Vagina (tissue), 2 donors: ENCODE measurements around the gene ERC2.

Experiments used
- POLR2AphosphoS5 ChIP-seq, 2 donors: sonication (generic); formaldehyde crosslinking; IDR thresholded peaks; one replicate each; pipeline ENCODE4 v1.9.0; 2017; ENCODE audit warnings: antibody characterized with exemption in 2 of 2, mild to moderate bottlenecking in 2 of 2, low read depth in 1 of 2; ENCODE audit not compliant: insufficient read depth in 1 of 2
- TF ChIP-seq, protein P1 (sequence below), 3 experiments: fragments of 450-650 bp in 2 of 3; fragments of 200-600 bp in 1 of 3; sonication (generic) in 1 of 3; IDR thresholded peaks; one replicate each; pipeline ENCODE4 v1.5.1; 2017 to 2019; ENCODE audit warnings: antibody characterized with exemption in 3 of 3, mild to moderate bottlenecking in 2 of 3, moderate library complexity in 2 of 3

DNA sequence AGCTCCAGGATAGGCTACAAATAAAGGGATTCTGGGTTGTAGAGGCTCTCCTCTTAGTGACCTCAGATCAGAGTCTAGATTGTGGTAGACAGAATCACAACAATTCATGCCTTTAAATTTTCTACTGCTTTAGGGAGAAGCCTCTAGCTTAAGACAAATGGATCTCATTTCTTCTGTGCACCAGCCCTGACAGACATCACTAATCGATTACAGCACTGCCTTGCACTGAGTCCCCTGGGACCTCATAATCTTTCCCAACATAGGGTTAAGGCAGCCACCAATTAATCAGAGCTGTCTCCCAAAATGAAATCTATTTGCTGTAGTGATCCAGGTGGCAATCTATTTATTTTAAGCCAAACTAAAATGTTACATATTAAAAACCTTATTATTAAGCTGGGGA lies 544.6 kb downstream of the ERC2 start:
- TF ChIP-seq POLR2AphosphoS5 (IDR thresholded peaks at IDR 0.05; ENCODE audit: insufficient read depth in 1 of 2, low read depth in 1 of 2): no peak
- TF ChIP-seq, protein P1, sequence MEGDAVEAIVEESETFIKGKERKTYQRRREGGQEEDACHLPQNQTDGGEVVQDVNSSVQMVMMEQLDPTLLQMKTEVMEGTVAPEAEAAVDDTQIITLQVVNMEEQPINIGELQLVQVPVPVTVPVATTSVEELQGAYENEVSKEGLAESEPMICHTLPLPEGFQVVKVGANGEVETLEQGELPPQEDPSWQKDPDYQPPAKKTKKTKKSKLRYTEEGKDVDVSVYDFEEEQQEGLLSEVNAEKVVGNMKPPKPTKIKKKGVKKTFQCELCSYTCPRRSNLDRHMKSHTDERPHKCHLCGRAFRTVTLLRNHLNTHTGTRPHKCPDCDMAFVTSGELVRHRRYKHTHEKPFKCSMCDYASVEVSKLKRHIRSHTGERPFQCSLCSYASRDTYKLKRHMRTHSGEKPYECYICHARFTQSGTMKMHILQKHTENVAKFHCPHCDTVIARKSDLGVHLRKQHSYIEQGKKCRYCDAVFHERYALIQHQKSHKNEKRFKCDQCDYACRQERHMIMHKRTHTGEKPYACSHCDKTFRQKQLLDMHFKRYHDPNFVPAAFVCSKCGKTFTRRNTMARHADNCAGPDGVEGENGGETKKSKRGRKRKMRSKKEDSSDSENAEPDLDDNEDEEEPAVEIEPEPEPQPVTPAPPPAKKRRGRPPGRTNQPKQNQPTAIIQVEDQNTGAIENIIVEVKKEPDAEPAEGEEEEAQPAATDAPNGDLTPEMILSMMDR (IDR thresholded peaks at IDR 0.05): no peak
